Astrocyte (in vitro differentiated cells and primary cell): Measurements from ENCODE around the gene CPLX4. TPM values are rescaled to one million over a fixed set of nuclear protein-coding genes. Genes with fewer than 3 reads are reported as not detected.

Source experiments
- DNase-seq: peaks from one replicate; pipeline ENCODE4 v3.0.0-alpha.2; 2010; ENCODE audit warnings: low read depth
- FAIRE-seq: peaks from 2 replicates; lab custom pipeline; 2011; peaks lifted over from hg19 to GRCh38; lab: Jason Lieb, UNC
- H2AFZ ChIP-seq: 2 replicates; pipeline ENCODE4 v1.6.0; 2012; ENCODE audit warnings: low read depth, low read length, inconsistent platforms
- H3K27ac ChIP-seq: 2 replicates; pipeline ENCODE4 v1.5.1; 2011; ENCODE audit warnings: low read depth, low read length, inconsistent platforms
- H3K27me3 ChIP-seq: 2 replicates; pipeline ENCODE4 v1.6.0; 2011; ENCODE audit warnings: low read length, inconsistent platforms; ENCODE audit not compliant: insufficient read depth
- H3K36me3 ChIP-seq: 2 replicates; pipeline ENCODE4 v1.5.1; 2011; ENCODE audit warnings: low read length, inconsistent platforms; ENCODE audit not compliant: insufficient read depth
- H3K4me1 ChIP-seq: 2 replicates; pipeline ENCODE4 v1.5.1; 2011; ENCODE audit warnings: low read length, inconsistent platforms; ENCODE audit not compliant: insufficient read depth
- H3K4me2 ChIP-seq: 2 replicates; pipeline ENCODE4 v1.6.0; 2012; ENCODE audit warnings: low read length, inconsistent platforms
- H3K4me3 ChIP-seq: 2 replicates; pipeline ENCODE4 v1.5.1; 2011; ENCODE audit warnings: low read depth, mild to moderate bottlenecking, low read length, inconsistent platforms; ENCODE audit not compliant: insufficient read depth
- H3K79me2 ChIP-seq: 2 replicates; pipeline ENCODE4 v1.6.0; 2012; ENCODE audit warnings: mild to moderate bottlenecking, low read length, inconsistent platforms; ENCODE audit not compliant: insufficient read depth
- H3K9ac ChIP-seq: 2 replicates; pipeline ENCODE4 v1.6.0; 2012; ENCODE audit warnings: mild to moderate bottlenecking, low read length, inconsistent platforms
- H3K9me3 ChIP-seq: 2 replicates; pipeline ENCODE4 v1.5.1; 2012; ENCODE audit warnings: low read depth, mild to moderate bottlenecking, low read length, inconsistent platforms; ENCODE audit not compliant: insufficient read depth
- H4K20me1 ChIP-seq: 2 replicates; pipeline ENCODE4 v1.6.0; 2012; ENCODE audit warnings: low read length, inconsistent platforms; ENCODE audit not compliant: insufficient read depth
- H3K27ac Mint-ChIP-seq: one replicate; pipeline ENCODE4 v1.8.0; 2021; ENCODE audit warnings: mild to moderate bottlenecking, mixed read lengths; ENCODE audit not compliant: unreplicated experiment
- H3K27me3 Mint-ChIP-seq: one replicate; pipeline ENCODE4 v1.8.0; 2021; ENCODE audit warnings: low read depth, mixed read lengths; ENCODE audit not compliant: unreplicated experiment
- H3K36me3 Mint-ChIP-seq: one replicate; pipeline ENCODE4 v1.8.0; 2021; ENCODE audit warnings: low read depth, mixed read lengths; ENCODE audit not compliant: unreplicated experiment
- H3K4me1 Mint-ChIP-seq: one replicate; pipeline ENCODE4 v1.8.0; 2021; ENCODE audit warnings: low read depth, mixed read lengths; ENCODE audit not compliant: unreplicated experiment
- H3K4me3 Mint-ChIP-seq: one replicate; pipeline ENCODE4 v1.8.0; 2021; ENCODE audit warnings: mild to moderate bottlenecking, moderate library complexity, mixed read lengths; ENCODE audit not compliant: unreplicated experiment
- H3K9me3 Mint-ChIP-seq: one replicate; pipeline ENCODE4 v1.8.0; 2021; ENCODE audit warnings: mild to moderate bottlenecking, mixed read lengths; ENCODE audit not compliant: unreplicated experiment
- EZH2 ChIP-seq: IDR thresholded peaks from 2 replicates; pipeline ENCODE4 v1.6.1; 2012; ENCODE audit warnings: mild to moderate bottlenecking, low read length, inconsistent platforms; ENCODE audit not compliant: insufficient read depth
- total RNA-seq: library from RNA; stranded (reverse); gene quantifications from 2 replicates; pipeline ENCODE4 v1.2.1, GENCODE V29; 2021
- TF ChIP-seq, protein P1 (sequence below): IDR thresholded peaks from 2 replicates; pipeline ENCODE4 v1.5.1; 2011; ENCODE audit warnings: low read depth, mild to moderate bottlenecking, inconsistent platforms, low read length, moderate library complexity; ENCODE audit not compliant: insufficient read depth

The CPLX4 gene
- total RNA-seq, 1 donor from 2014 or later, result not detected

DNA sequence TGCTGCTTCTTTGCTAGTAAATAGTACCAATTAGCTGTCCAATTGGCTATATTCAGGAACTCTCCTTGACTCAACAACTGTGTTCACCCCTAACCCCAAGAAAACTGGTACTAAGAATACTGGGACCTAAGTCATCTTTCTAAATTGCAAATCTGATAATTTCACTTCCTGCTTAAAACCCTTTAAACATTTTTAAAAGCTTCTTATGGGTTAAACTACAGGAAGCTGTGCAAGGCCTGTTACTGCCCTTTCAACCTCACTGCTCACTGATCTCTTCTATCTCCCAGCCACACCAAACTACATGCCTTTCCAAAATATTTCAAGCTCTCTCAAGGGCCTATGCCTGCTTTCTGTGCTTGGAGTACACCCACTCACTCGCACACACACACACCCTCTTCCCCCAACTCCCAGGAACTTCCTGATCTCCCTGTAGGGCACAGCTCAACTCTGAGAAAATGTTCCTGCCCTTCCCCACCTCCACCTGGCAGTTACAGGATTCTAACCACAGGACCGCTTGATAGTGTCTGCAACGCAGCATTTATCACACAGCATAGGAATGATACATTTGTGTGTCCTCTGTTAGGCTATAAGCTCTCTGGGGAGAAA, 33.9 kb upstream of the CPLX4 start:
- Histone ChIP-seq H3K9me3 (no peaks in the 10 kb centered on the region), H4K20me1 (peaks cover 66% of the 10 kb centered on the region), H3K36me3 (peaks cover 73% of the 10 kb centered on the region), H3K27me3 (no peaks in the 10 kb centered on the region), H3K79me2 (peaks cover 62% of the 10 kb centered on the region), H3K9ac (no peak overlapping the region), H3K4me3 (no peak overlapping the region), H3K4me1 (peaks cover 6% of the 10 kb centered on the region), H3K27ac (no peak overlapping the region), H2AFZ (no peak overlapping the region), H3K4me2 (no peak overlapping the region)
- no peak for FAIRE-seq
- Mint-ChIP-seq H3K4me1 (peaks cover 26% of the 10 kb centered on the region), H3K27ac (no peak overlapping the region), H3K4me3 (no peak overlapping the region), H3K27me3 (no peaks in the 10 kb centered on the region), H3K36me3 (peaks cover 15% of the 10 kb centered on the region), H3K9me3 (no peaks in the 10 kb centered on the region)
- DNase-seq, result no peak
- TF ChIP-seq EZH2, result no peak
- TF ChIP-seq, protein P1, sequence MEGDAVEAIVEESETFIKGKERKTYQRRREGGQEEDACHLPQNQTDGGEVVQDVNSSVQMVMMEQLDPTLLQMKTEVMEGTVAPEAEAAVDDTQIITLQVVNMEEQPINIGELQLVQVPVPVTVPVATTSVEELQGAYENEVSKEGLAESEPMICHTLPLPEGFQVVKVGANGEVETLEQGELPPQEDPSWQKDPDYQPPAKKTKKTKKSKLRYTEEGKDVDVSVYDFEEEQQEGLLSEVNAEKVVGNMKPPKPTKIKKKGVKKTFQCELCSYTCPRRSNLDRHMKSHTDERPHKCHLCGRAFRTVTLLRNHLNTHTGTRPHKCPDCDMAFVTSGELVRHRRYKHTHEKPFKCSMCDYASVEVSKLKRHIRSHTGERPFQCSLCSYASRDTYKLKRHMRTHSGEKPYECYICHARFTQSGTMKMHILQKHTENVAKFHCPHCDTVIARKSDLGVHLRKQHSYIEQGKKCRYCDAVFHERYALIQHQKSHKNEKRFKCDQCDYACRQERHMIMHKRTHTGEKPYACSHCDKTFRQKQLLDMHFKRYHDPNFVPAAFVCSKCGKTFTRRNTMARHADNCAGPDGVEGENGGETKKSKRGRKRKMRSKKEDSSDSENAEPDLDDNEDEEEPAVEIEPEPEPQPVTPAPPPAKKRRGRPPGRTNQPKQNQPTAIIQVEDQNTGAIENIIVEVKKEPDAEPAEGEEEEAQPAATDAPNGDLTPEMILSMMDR, result no peak

DNA sequence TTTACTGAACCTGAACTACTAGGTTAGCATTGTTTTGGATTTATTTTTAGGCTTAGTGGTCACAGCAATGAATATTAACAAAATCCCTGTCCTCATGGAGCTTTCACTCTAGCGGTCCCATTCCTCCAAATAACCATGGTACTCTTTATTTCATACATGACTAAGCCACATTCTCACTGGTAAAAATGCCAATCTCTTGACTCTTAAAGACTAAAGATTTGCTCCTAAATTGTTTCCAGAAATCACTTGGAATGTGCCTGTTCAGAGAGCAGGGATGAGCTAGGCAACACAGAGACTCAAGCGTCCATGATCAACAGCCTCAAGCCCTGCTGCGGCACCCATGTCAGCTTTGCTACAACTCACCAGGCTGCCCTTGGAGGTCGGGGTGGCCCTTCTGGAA, 27.1 kb upstream of the CPLX4 start:
- Histone ChIP-seq H2AFZ (no peak overlapping the region), H3K27me3 (no peaks in the 10 kb centered on the region), H3K36me3 (peaks cover 52% of the 10 kb centered on the region), H3K79me2 (peaks cover 65% of the 10 kb centered on the region), H3K9ac (no peak overlapping the region), H3K9me3 (no peaks in the 10 kb centered on the region), H4K20me1 (peaks cover 58% of the 10 kb centered on the region), H3K4me2 (no peak overlapping the region), H3K27ac (no peak overlapping the region), H3K4me1 (no peaks in the 10 kb centered on the region), H3K4me3 (no peak overlapping the region)
- TF ChIP-seq, protein P1, result no peak
- no peak for TF ChIP-seq EZH2
- FAIRE-seq, result no peak
- Mint-ChIP-seq H3K4me3 (no peak overlapping the region), H3K9me3 (peaks cover 5% of the 10 kb centered on the region), H3K4me1 (no peaks in the 10 kb centered on the region), H3K27ac (no peak overlapping the region), H3K36me3 (peaks cover 43% of the 10 kb centered on the region), H3K27me3 (no peaks in the 10 kb centered on the region)
- no peak for DNase-seq

DNA sequence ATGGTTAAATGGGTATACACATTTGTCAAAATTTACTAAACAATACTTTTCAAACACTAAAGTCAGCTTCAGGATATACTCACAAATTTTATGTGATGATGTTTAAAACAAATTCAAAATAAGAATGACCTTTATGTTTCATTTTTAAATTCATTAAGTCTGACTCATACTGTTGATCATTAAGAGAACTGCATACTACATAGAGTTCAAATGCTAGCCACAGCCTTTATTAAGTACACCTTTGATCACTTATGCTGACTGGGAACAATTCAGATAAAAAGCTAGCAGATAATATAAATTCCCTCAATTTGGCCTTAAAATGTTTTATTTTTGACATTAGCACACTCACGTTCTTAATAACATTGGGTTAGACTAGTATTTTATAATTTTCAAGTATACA, 26.5 kb upstream of the CPLX4 start:
- Histone ChIP-seq H3K4me3 (no peak overlapping the region), H3K36me3 (peaks cover 51% of the 10 kb centered on the region), H4K20me1 (peaks cover 63% of the 10 kb centered on the region), H3K9ac (no peak overlapping the region), H3K27me3 (no peaks in the 10 kb centered on the region), H3K4me2 (no peak overlapping the region), H2AFZ (no peak overlapping the region), H3K27ac (no peak overlapping the region), H3K9me3 (no peaks in the 10 kb centered on the region), H3K79me2 (peaks cover 71% of the 10 kb centered on the region), H3K4me1 (no peaks in the 10 kb centered on the region)
- H3K9me3 Mint-ChIP-seq, result peaks cover 5% of the 10 kb centered on the region
- FAIRE-seq, result no peak
- no peak for DNase-seq
- no peaks in the 10 kb centered on the region for H3K4me1 Mint-ChIP-seq
- no peak overlapping the region for H3K27ac Mint-ChIP-seq
- H3K36me3 Mint-ChIP-seq, result peaks cover 48% of the 10 kb centered on the region
- TF ChIP-seq, protein P1, result no peak
- no peak for TF ChIP-seq EZH2
- H3K27me3 Mint-ChIP-seq, result no peaks in the 10 kb centered on the region
- H3K4me3 Mint-ChIP-seq, result peak overlapping the region; percentile 31
